Measurements from ENCODE around the gene SERPINA4. TPM values are rescaled to one million over a fixed set of nuclear protein-coding genes. Genes with fewer than 3 reads are reported as not detected.

The SERPINA4 gene
- total RNA-seq, 1 donor from 2014 or later: not detected

DNA sequence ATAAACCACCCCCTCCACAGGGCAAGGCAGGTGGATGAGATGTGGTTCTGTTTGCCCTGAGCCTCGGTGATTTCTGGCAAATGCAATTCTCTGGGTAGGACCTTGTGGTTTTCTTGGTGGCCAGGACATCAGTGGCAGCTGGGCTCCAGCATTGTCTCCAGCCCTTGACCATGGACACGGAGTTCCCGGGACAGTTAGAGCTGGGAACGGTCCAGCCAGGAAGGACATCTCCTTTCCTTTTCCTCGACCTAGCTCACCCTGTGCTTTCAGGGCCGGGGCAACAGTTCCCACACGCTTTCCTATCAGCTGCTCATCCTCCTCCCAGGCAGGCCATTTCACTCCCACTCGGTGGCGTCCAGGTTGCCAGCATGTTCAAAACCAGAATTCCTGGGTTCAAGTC, 9.2 kb downstream of the SERPINA4 start:
- TF ChIP-seq, protein P1, sequence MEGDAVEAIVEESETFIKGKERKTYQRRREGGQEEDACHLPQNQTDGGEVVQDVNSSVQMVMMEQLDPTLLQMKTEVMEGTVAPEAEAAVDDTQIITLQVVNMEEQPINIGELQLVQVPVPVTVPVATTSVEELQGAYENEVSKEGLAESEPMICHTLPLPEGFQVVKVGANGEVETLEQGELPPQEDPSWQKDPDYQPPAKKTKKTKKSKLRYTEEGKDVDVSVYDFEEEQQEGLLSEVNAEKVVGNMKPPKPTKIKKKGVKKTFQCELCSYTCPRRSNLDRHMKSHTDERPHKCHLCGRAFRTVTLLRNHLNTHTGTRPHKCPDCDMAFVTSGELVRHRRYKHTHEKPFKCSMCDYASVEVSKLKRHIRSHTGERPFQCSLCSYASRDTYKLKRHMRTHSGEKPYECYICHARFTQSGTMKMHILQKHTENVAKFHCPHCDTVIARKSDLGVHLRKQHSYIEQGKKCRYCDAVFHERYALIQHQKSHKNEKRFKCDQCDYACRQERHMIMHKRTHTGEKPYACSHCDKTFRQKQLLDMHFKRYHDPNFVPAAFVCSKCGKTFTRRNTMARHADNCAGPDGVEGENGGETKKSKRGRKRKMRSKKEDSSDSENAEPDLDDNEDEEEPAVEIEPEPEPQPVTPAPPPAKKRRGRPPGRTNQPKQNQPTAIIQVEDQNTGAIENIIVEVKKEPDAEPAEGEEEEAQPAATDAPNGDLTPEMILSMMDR (IDR thresholded peaks at IDR 0.05; ENCODE audit: unreplicated experiment): no peak
- Mint-ChIP-seq H3K4me1 (ENCODE audit: unreplicated experiment) (no peaks in the 10 kb centered on the region), H3K27me3 (ENCODE audit: unreplicated experiment) (peaks cover 2% of the 10 kb centered on the region), H3K9me3 (ENCODE audit: unreplicated experiment) (no peaks in the 10 kb centered on the region), H3K4me3 (ENCODE audit: unreplicated experiment) (no peak overlapping the region), H3K27ac (ENCODE audit: unreplicated experiment) (no peak overlapping the region), H3K36me3 (ENCODE audit: low read depth, unreplicated experiment) (no peaks in the 10 kb centered on the region)
- no peak for DNase-seq (ENCODE audit: low spot score)

DNA sequence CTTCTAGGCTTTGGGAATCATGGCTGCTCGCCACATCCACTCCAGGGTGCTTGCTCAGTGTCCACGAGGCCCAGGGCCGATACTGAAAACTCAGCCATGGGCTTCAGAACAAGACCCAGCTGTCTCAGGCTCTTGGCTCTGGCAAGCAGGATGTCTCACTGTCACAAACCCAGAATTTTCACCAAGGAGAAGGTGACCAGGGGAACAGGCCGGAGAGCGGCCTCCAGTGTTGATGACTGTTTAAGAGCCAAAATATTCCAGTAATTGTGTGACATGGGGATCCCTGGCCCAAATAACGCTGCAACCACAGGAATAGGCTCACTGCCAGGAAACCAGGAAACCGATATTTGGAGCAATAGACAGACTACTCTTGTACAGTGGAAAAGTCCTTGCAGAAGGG, 10.2 kb downstream of the SERPINA4 start:
- Mint-ChIP-seq H3K9me3 (ENCODE audit: unreplicated experiment) (no peaks in the 10 kb centered on the region), H3K27me3 (ENCODE audit: unreplicated experiment) (peaks cover 2% of the 10 kb centered on the region), H3K36me3 (ENCODE audit: low read depth, unreplicated experiment) (no peaks in the 10 kb centered on the region), H3K4me3 (ENCODE audit: unreplicated experiment) (no peak overlapping the region), H3K4me1 (ENCODE audit: unreplicated experiment) (no peaks in the 10 kb centered on the region), H3K27ac (ENCODE audit: unreplicated experiment) (no peak overlapping the region)
- TF ChIP-seq, protein P1 (IDR thresholded peaks at IDR 0.05; ENCODE audit: unreplicated experiment): no peak
- DNase-seq (ENCODE audit: low spot score): no peak

DNA sequence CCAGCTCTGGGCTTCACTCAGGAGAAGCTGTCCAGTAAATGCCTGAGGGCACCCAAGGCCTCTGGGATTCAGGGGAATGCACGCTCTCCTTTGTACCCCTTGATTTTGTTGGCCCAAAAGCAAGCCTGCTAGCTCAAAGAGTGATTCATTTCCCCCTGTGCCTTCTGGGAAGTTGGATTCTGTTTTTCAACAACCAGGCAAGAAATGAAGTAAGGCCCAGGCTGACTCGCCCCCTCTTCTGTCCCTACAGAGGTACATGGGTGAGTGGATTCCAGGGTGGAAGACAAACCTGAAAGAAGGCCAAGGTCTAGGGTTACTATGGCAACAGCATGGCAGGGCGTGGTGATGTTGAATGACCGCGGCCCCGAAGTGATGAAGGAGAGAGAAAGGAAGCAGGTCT, 10.7 kb downstream of the SERPINA4 start:
- Mint-ChIP-seq H3K27ac (ENCODE audit: unreplicated experiment) (no peak overlapping the region), H3K9me3 (ENCODE audit: unreplicated experiment) (no peaks in the 10 kb centered on the region), H3K36me3 (ENCODE audit: low read depth, unreplicated experiment) (no peaks in the 10 kb centered on the region), H3K4me3 (ENCODE audit: unreplicated experiment) (no peak overlapping the region), H3K27me3 (ENCODE audit: unreplicated experiment) (peaks cover 2% of the 10 kb centered on the region), H3K4me1 (ENCODE audit: unreplicated experiment) (no peaks in the 10 kb centered on the region)
- TF ChIP-seq, protein P1 (IDR thresholded peaks at IDR 0.05; ENCODE audit: unreplicated experiment): no peak
- no peak for DNase-seq (ENCODE audit: low spot score)

DNA sequence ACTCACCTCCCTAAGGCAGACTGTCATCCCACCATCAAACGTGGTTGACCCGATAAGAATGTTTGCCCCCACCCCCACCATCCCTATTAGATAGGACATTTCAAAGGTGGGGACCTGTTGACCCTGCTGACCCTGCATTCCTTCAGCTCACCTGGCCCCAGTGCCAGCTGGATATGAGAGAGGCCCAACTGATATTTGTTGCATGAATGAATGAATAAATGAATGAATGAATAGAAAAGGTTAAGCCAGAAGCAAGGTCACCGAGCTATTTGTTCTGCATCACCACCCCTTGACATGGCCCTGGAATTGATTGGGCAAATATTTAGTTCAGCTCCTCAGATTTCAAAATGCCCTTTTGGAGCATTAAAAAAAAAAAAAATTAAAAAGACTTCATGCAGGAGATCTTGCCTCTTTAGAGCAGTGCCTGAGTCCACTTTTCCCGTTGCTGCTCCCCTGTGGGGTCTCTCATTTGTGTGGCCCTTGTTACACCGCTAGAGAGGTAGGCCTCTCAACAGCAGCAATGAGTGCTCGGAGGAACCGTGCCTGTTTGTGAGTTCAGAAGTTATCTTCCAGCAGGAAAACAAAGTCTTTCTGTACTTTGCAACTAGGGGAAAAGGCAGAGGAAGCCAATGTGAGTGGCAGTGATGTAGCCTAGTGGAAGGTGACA, 11.5 kb downstream of the SERPINA4 start:
- H3K27me3 Mint-ChIP-seq (ENCODE audit: unreplicated experiment): peaks cover 2% of the 10 kb centered on the region
- H3K36me3 Mint-ChIP-seq (ENCODE audit: low read depth, unreplicated experiment): no peaks in the 10 kb centered on the region
- H3K4me1 Mint-ChIP-seq (ENCODE audit: unreplicated experiment): no peaks in the 10 kb centered on the region
- no peak overlapping the region for H3K4me3 Mint-ChIP-seq (ENCODE audit: unreplicated experiment)
- no peak overlapping the region for H3K27ac Mint-ChIP-seq (ENCODE audit: unreplicated experiment)
- no peak for DNase-seq (ENCODE audit: low spot score)
- H3K9me3 Mint-ChIP-seq (ENCODE audit: unreplicated experiment): no peaks in the 10 kb centered on the region
- TF ChIP-seq, protein P1 (IDR thresholded peaks at IDR 0.05; ENCODE audit: unreplicated experiment): no peak

DNA sequence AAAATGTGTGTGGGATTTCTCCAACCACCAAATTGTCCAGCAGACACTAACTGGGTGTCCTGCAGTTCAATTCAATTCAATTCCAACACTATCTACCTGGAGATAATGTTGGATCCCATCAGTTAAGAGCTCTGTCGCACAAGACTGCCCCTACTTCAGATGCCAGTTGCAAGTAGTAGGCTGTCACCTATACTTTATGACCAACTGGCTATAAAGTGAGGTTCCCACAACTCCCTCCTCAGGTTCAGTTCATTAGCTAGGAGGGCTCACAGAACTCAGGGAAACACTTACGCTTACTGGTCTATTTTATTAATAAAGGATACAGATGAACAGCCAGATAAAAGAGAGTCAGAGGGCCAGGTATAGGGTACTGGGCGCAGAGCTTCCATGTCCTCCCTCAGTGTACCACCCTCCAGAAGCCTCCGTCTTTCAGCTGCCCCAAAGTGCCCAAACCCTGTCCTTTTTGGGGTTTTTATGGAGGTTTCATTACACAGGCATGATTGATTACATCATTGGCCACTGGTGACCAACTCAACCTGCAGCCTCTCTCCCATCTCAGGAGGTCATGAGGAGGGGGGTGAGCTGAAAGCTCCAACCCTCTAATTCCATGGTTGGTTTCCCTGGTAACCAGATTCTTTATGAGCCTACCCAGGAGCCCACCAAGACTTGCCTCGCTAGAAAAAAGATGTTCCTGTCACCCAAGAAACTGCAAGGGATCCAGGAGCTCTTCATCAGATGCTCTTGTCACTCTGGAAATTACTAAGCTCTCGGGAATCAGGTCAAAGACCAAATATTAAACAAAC, 12.4 kb downstream of the SERPINA4 start:
- TF ChIP-seq, protein P1 (IDR thresholded peaks at IDR 0.05; ENCODE audit: unreplicated experiment): no peak
- Mint-ChIP-seq H3K4me3 (ENCODE audit: unreplicated experiment) (no peak overlapping the region), H3K27ac (ENCODE audit: unreplicated experiment) (no peak overlapping the region), H3K36me3 (ENCODE audit: low read depth, unreplicated experiment) (no peaks in the 10 kb centered on the region), H3K4me1 (ENCODE audit: unreplicated experiment) (no peaks in the 10 kb centered on the region), H3K27me3 (ENCODE audit: unreplicated experiment) (peaks cover 2% of the 10 kb centered on the region), H3K9me3 (ENCODE audit: unreplicated experiment) (no peaks in the 10 kb centered on the region)
- DNase-seq (ENCODE audit: low spot score): no peak

Measured in endothelial cell (in vitro differentiated cells).